ENCODE results near the gene TBCK.

- TF ChIP-seq, protein P1, sequence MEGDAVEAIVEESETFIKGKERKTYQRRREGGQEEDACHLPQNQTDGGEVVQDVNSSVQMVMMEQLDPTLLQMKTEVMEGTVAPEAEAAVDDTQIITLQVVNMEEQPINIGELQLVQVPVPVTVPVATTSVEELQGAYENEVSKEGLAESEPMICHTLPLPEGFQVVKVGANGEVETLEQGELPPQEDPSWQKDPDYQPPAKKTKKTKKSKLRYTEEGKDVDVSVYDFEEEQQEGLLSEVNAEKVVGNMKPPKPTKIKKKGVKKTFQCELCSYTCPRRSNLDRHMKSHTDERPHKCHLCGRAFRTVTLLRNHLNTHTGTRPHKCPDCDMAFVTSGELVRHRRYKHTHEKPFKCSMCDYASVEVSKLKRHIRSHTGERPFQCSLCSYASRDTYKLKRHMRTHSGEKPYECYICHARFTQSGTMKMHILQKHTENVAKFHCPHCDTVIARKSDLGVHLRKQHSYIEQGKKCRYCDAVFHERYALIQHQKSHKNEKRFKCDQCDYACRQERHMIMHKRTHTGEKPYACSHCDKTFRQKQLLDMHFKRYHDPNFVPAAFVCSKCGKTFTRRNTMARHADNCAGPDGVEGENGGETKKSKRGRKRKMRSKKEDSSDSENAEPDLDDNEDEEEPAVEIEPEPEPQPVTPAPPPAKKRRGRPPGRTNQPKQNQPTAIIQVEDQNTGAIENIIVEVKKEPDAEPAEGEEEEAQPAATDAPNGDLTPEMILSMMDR (IDR thresholded peaks at IDR 0.05) = no peak
- TF ChIP-seq POLR2A (IDR thresholded peaks at IDR 0.05) = no peak
Measured at GRCh38 chr4:106096454-106096853, 219.6 kb downstream of the TBCK start.

Measured in uterus (tissue), 2 donors.